Measurements from ENCODE around the gene LCK. TPM values are rescaled to one million over a fixed set of nuclear protein-coding genes. Genes with fewer than 3 reads are reported as not detected.
"Not testable (repeated sequence)": the region's sequence is repeated elsewhere in the genome, so short reads cannot be mapped to it uniquely, and the experiment has no call there.

The LCK gene
- total RNA-seq, 1 experiment from 2014 or later: 51.0 TPM

DNA sequence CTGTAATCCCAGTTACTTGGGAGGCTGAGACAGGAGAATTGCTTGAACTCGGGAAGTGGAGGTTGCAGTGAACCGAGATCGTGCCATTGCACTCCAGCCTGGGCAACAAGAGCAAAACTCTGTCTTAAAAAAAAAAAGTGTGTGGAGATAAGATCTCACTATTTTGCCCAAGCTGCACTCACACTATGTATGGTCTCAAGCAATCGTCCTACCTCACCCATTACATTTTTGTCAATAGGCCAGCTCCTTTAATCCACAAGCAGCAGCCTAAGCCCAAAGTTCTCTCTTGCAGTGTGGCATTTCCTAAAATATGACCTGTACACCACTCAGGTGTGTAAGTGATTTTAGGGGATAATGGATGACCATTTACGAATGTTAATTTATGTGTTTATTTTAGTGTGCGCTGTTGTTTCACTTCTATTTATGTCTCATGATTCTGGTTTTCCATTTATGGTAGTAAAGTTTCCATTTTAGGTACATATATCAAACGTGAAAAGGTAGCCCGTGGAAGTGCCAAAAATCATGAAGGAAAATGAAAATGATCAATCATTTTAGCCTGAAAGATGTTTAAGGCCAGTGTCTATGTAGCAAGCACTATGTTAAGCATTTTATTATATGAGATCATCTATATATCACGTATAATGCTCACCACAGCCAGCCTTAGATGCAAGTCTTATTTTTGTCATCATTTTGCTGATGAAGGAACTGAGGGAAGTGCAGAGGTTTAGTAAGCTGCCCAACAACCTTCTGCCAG, 5.6 kb downstream of the LCK start (continued):
- TF ChIP-seq ZNF232 (CRISPR knock-in tag; IDR thresholded peaks at IDR 0.05): no peak
- TF ChIP-seq ZBTB21 (CRISPR knock-in tag; IDR thresholded peaks at IDR 0.05; ENCODE audit: borderline replicate concordance): no peak
- TF ChIP-seq HMGA2 (CRISPR knock-in tag; IDR thresholded peaks at IDR 0.05): no peak
- no peak for TF ChIP-seq NR1H2 (CRISPR knock-in tag; IDR thresholded peaks at IDR 0.05)
- TF ChIP-seq, protein P1, sequence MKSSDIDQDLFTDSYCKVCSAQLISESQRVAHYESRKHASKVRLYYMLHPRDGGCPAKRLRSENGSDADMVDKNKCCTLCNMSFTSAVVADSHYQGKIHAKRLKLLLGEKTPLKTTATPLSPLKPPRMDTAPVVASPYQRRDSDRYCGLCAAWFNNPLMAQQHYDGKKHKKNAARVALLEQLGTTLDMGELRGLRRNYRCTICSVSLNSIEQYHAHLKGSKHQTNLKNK (CRISPR knock-in tag; IDR thresholded peaks at IDR 0.05): no peak
- TF ChIP-seq RELA (CRISPR knock-in tag; IDR thresholded peaks at IDR 0.05; ENCODE audit: borderline replicate concordance): no peak

DNA sequence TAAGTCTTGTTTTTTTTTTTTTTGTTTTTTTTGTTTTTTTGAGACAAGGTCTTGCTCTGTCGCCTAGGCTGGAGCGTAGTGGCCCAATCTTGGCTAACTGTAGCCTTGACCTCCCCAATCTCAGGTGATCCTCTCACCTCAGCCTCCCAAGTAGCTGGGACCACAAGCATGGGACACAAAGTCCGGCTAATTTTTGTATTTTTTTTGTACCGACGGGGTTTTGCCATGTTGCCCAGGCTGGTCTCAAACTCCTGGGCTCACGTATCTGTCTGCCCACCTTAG, 6.1 kb downstream of the LCK start:
- no peak overlapping the region for H3K27ac Mint-ChIP-seq
- no peak overlapping the region for H3K4me3 Mint-ChIP-seq
- no peak for ATAC-seq
- no peaks in the 10 kb centered on the region for H3K27me3 Mint-ChIP-seq (ENCODE audit: low read depth)
- ChIA-PET CTCF (interaction anchor here (5.0 kb wide), 1 partner anchor 9 kb away, joined by 38 read pairs; no protein-coding TSS in a partner anchor), POLR2A (no interaction called here)
- no peak for DNase-seq (ENCODE audit: low spot score)
- TF ChIP-seq ZNF263 (CRISPR knock-in tag; IDR thresholded peaks at IDR 0.05; ENCODE audit: low read depth): no peak
- TF ChIP-seq, protein P2, sequence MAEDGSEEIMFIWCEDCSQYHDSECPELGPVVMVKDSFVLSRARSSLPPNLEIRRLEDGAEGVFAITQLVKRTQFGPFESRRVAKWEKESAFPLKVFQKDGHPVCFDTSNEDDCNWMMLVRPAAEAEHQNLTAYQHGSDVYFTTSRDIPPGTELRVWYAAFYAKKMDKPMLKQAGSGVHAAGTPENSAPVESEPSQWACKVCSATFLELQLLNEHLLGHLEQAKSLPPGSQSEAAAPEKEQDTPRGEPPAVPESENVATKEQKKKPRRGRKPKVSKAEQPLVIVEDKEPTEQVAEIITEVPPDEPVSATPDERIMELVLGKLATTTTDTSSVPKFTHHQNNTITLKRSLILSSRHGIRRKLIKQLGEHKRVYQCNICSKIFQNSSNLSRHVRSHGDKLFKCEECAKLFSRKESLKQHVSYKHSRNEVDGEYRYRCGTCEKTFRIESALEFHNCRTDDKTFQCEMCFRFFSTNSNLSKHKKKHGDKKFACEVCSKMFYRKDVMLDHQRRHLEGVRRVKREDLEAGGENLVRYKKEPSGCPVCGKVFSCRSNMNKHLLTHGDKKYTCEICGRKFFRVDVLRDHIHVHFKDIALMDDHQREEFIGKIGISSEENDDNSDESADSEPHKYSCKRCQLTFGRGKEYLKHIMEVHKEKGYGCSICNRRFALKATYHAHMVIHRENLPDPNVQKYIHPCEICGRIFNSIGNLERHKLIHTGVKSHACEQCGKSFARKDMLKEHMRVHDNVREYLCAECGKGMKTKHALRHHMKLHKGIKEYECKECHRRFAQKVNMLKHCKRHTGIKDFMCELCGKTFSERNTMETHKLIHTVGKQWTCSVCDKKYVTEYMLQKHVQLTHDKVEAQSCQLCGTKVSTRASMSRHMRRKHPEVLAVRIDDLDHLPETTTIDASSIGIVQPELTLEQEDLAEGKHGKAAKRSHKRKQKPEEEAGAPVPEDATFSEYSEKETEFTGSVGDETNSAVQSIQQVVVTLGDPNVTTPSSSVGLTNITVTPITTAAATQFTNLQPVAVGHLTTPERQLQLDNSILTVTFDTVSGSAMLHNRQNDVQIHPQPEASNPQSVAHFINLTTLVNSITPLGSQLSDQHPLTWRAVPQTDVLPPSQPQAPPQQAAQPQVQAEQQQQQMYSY (CRISPR knock-in tag; IDR thresholded peaks at IDR 0.05): no peak
- TF ChIP-seq CBFB (CRISPR knock-in tag; IDR thresholded peaks at IDR 0.05; ENCODE audit: low read depth): no peak
- TF ChIP-seq, protein P3, sequence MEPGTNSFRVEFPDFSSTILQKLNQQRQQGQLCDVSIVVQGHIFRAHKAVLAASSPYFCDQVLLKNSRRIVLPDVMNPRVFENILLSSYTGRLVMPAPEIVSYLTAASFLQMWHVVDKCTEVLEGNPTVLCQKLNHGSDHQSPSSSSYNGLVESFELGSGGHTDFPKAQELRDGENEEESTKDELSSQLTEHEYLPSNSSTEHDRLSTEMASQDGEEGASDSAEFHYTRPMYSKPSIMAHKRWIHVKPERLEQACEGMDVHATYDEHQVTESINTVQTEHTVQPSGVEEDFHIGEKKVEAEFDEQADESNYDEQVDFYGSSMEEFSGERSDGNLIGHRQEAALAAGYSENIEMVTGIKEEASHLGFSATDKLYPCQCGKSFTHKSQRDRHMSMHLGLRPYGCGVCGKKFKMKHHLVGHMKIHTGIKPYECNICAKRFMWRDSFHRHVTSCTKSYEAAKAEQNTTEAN (CRISPR knock-in tag; IDR thresholded peaks at IDR 0.05): no peak
- TF ChIP-seq FOXP1 (CRISPR knock-in tag; IDR thresholded peaks at IDR 0.05; ENCODE audit: borderline replicate concordance): no peak
- TF ChIP-seq, protein P4, sequence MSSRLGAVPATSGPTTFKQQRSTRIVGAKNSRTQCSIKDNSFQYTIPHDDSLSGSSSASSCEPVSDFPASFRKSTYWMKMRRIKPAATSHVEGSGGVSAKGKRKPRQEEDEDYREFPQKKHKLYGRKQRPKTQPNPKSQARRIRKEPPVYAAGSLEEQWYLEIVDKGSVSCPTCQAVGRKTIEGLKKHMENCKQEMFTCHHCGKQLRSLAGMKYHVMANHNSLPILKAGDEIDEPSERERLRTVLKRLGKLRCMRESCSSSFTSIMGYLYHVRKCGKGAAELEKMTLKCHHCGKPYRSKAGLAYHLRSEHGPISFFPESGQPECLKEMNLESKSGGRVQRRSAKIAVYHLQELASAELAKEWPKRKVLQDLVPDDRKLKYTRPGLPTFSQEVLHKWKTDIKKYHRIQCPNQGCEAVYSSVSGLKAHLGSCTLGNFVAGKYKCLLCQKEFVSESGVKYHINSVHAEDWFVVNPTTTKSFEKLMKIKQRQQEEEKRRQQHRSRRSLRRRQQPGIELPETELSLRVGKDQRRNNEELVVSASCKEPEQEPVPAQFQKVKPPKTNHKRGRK (CRISPR knock-in tag; IDR thresholded peaks at IDR 0.05; ENCODE audit: borderline replicate concordance): no peak
- TF ChIP-seq ZNF671 (CRISPR knock-in tag; IDR thresholded peaks at IDR 0.05): no peak
- no peak for TF ChIP-seq NFATC4 (CRISPR knock-in tag; IDR thresholded peaks at IDR 0.05)
- no peak for TF ChIP-seq MYBL2 (CRISPR knock-in tag; IDR thresholded peaks at IDR 0.05)
- TF ChIP-seq NR1H2 (CRISPR knock-in tag; IDR thresholded peaks at IDR 0.05): no peak
- H3K4me1 Mint-ChIP-seq: peaks cover 4% of the 10 kb centered on the region; the same call in 1 of the 2 replicates
- no peaks in the 10 kb centered on the region for H3K9me3 Mint-ChIP-seq
- no peaks in the 10 kb centered on the region for H3K36me3 Mint-ChIP-seq

DNA sequence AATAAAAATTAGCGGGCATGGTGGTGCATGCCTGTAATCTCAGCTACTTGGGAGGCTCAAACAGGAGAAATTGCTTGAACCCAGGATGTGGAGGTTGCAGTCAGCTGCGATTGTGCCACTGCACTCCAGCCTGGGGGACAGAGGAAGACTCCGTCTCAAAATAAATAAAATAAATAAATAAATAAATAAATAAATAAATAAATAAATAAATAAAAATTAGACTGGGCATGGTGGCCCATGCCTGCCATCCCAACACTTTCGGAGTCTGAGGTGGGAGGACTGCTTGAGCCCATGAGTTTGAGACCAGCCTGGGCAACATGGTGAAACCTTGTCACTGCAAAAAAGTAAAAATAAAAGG, 12.2 kb downstream of the LCK start:
- H3K9me3 Mint-ChIP-seq; H3K27ac Mint-ChIP-seq; DNase-seq (ENCODE audit: low spot score); H3K4me3 Mint-ChIP-seq; H3K27me3 Mint-ChIP-seq (ENCODE audit: low read depth); H3K36me3 Mint-ChIP-seq; ATAC-seq: not testable (repeated sequence)
- H3K4me1 Mint-ChIP-seq: peaks cover 13% of the 10 kb centered on the region; the same call in 1 of the 2 replicates
- ChIA-PET POLR2A (interaction anchor here (0.7 kb wide), 1 partner anchor 70 kb away, joined by 3 read pairs; no protein-coding TSS in a partner anchor), CTCF (interaction anchor here (1.0 to 1.4 kb wide), 2 partner anchors 15 to 53 kb away, joined by 3 to 8 read pairs; no protein-coding TSS in a partner anchor)
- TF ChIP-seq HMGA2 (CRISPR knock-in tag; IDR thresholded peaks at IDR 0.05): 0 out of 2 replicates have a peak, but pooled peaks have one; percentile 24
